SK-N-MC (cell line): ENCODE measurements around the gene WFIKKN1.

Experiments
- EZH2 ChIP-seq: fragments of 200-600 bp; sonication (generic); IDR thresholded peaks from one replicate; pipeline ENCODE4 v1.6.1; 2017; ENCODE audit warnings: antibody characterized with exemption
- FOXP2 ChIP-seq: optimal IDR thresholded peaks from 2 replicates; pipeline ENCODE3; 2011; ENCODE audit warnings: mild to moderate bottlenecking, moderate library complexity; ENCODE audit not compliant: insufficient read depth; ENCODE audit errors: extremely low read length, control extremely low read depth
- POLR2AphosphoS5 ChIP-seq: IDR thresholded peaks from 2 replicates; pipeline ENCODE4 v1.6.1; 2012; ENCODE audit warnings: mild to moderate bottlenecking, low read depth, low read length, borderline replicate concordance

DNA sequence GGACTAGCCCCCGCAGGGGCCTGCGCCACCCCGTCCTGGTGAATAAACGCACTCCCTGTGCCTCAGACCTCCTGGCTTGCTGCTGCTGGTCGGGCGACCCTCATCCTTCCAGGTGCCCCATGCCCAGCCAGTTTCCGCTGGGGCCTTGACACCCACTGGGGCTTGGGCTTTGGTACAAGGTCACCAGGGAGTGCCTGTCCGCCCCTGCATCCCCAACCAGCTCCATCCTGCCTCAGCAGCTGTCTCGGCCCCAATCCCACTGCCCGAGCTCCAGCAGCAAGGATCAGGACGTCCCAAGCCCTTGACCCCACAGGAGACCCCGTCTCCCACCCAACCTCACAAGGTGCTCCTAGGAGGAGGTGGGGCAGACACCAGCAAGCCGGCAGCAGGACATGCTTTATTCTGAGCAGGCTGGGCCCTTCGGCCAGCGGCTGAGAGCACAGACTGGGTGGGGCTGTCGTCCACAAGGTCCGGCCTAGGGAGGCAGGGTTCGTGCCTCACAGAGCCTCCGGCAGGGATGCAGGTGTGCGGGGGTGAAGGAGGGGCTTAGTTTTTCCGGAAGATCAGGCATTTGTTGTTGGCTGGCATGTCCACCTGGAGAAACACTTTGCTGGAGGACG lies 3.4 kb downstream of the WFIKKN1 start:
- TF ChIP-seq EZH2 = no peak
- no peak; the same call in 1 of the 2 replicates for TF ChIP-seq POLR2AphosphoS5
- TF ChIP-seq FOXP2 = no peak
